ENCODE measurements around the gene KRTAP10-10.

- TF ChIP-seq, protein P1, sequence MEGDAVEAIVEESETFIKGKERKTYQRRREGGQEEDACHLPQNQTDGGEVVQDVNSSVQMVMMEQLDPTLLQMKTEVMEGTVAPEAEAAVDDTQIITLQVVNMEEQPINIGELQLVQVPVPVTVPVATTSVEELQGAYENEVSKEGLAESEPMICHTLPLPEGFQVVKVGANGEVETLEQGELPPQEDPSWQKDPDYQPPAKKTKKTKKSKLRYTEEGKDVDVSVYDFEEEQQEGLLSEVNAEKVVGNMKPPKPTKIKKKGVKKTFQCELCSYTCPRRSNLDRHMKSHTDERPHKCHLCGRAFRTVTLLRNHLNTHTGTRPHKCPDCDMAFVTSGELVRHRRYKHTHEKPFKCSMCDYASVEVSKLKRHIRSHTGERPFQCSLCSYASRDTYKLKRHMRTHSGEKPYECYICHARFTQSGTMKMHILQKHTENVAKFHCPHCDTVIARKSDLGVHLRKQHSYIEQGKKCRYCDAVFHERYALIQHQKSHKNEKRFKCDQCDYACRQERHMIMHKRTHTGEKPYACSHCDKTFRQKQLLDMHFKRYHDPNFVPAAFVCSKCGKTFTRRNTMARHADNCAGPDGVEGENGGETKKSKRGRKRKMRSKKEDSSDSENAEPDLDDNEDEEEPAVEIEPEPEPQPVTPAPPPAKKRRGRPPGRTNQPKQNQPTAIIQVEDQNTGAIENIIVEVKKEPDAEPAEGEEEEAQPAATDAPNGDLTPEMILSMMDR (IDR thresholded peaks at IDR 0.05), result no peak
- TF ChIP-seq POLR2A (IDR thresholded peaks at IDR 0.05), result no peak
Measured at GRCh38 chr21:44650973-44651675, 14.0 kb downstream of the KRTAP10-10 start.

Data from body of pancreas (tissue), 4 donors.